H1 (cell line): Measurements from ENCODE around the gene SNX7. TPM values are rescaled to one million over a fixed set of nuclear protein-coding genes. Genes with fewer than 3 reads are reported as not detected.

Experiments used
- CTCF ChIA-PET: fragments of 300-600 bp; sonication (Branson Sonifier 250); formaldehyde crosslinking; loops from one replicate; lab custom pipeline; 2021; ENCODE audit not compliant: partially characterized antibody; lab: Charles Lee
- POLR2A ChIA-PET: fragments of 300-600 bp; sonication (Branson Sonifier 250); formaldehyde crosslinking; loops from one replicate; lab custom pipeline; 2021; ENCODE audit warnings: inconsistent platforms; ENCODE audit not compliant: partially characterized antibody; lab: Charles Lee
- DNase-seq, 2 experiments: peaks; one replicate each; pipeline versions ENCODE4 v3.0.0 to v3.0.0-alpha.2; 2010 to 2022; ENCODE audit warnings: low spot score in 2 of 2, low read depth in 1 of 2, mixed read lengths in 1 of 2
- FAIRE-seq: peaks from 2 replicates; lab custom pipeline; 2011; peaks lifted over from hg19 to GRCh38; lab: Jason Lieb, UNC
- H2AFZ ChIP-seq: 2 replicates; pipeline ENCODE4 v1.8.1; 2012; ENCODE audit warnings: low read length, inconsistent platforms
- H2AK5ac ChIP-seq: 2 replicates; pipeline ENCODE4 v1.6.1; 2013; ENCODE audit warnings: low read depth, low read length
- H2BK120ac ChIP-seq: replicated peaks from 2 replicates; pipeline ENCODE3; 2013; ENCODE audit warnings: low read depth, low read length, inconsistent platforms
- H2BK12ac ChIP-seq: 2 replicates; pipeline ENCODE4 v1.6.1; 2013; ENCODE audit warnings: low read depth, low read length
- H2BK15ac ChIP-seq: 2 replicates; pipeline ENCODE4 v1.6.1; 2013; ENCODE audit warnings: low read length
- H2BK20ac ChIP-seq: 2 replicates; pipeline ENCODE4 v1.6.1; 2013; ENCODE audit warnings: low read length
- H2BK5ac ChIP-seq: 2 replicates; pipeline ENCODE4 v1.6.1; 2013; ENCODE audit warnings: low read depth, low read length
- H3K14ac ChIP-seq: 2 replicates; pipeline ENCODE4 v1.6.1; 2013; ENCODE audit warnings: inconsistent platforms; ENCODE audit not compliant: insufficient read length
- H3K18ac ChIP-seq: 2 replicates; pipeline ENCODE4 v1.6.1; 2013; ENCODE audit warnings: low read length; ENCODE audit errors: extremely low read depth
- H3K23ac ChIP-seq: 2 replicates; pipeline ENCODE4 v1.6.1; 2013; ENCODE audit warnings: inconsistent platforms; ENCODE audit not compliant: insufficient read length
- H3K23me2 ChIP-seq: 2 replicates; pipeline ENCODE4 v1.6.1; 2013; ENCODE audit warnings: low read depth, low read length
- H3K27ac ChIP-seq: 2 replicates; pipeline ENCODE4 v1.6.1; 2011; ENCODE audit warnings: low read depth, low read length, inconsistent platforms
- H3K27me3 ChIP-seq, 4 experiments: replicated peaks in 1 of 4; 1 replicate in 1 of 4; 2 replicates in 3 of 4; pipeline versions ENCODE4 v1.6.1 to v1.8.1; 2011 to 2013; ENCODE audit warnings: low read length in 3 of 4, mild to moderate bottlenecking in 3 of 4, inconsistent platforms in 2 of 4, mixed read lengths in 2 of 4, moderate library complexity in 1 of 4; ENCODE audit not compliant: control insufficient read depth in 3 of 4, insufficient read depth in 3 of 4; ENCODE audit errors: extremely low read depth in 1 of 4
- H3K36me3 ChIP-seq, 4 experiments: 2 replicates each; pipeline versions ENCODE4 v1.6.1 to v1.8.1; 2011 to 2013; ENCODE audit warnings: mild to moderate bottlenecking in 4 of 4, low read length in 3 of 4, moderate library complexity in 2 of 4, control low read depth in 1 of 4, inconsistent platforms in 1 of 4; ENCODE audit not compliant: insufficient read depth in 4 of 4, control insufficient read depth in 2 of 4
- H3K4ac ChIP-seq: replicated peaks from 2 replicates; pipeline ENCODE3; 2013; ENCODE audit warnings: low read length, low read depth, mixed read lengths, inconsistent platforms; ENCODE audit not compliant: insufficient read length
- H3K4me1 ChIP-seq, 4 experiments: replicated peaks in 1 of 4; 1 replicate in 1 of 4; 2 replicates in 3 of 4; pipeline versions ENCODE4 v1.6.1 to v1.8.1; 2011 to 2013; ENCODE audit warnings: low read length in 3 of 4, inconsistent platforms in 2 of 4, mixed read lengths in 1 of 4; ENCODE audit not compliant: insufficient read depth in 4 of 4, control insufficient read depth in 3 of 4
- H3K4me2 ChIP-seq, 2 experiments: 2 replicates each; pipeline versions ENCODE4 v1.6.1 to v1.8.1; 2011 to 2013; ENCODE audit warnings: low read depth in 2 of 2, low read length in 2 of 2, control low read depth in 1 of 2, inconsistent platforms in 1 of 2, mild to moderate bottlenecking in 1 of 2; ENCODE audit not compliant: insufficient read depth in 1 of 2
- H3K4me3 ChIP-seq, 4 experiments: fragments of 200-600, 300-600 bp in 1 of 4; sonication (generic), shearing (Covaris generic), sonication (Bioruptor Twin) in 1 of 4; 2 replicates each; pipeline versions ENCODE4 v1.5.1 to v1.8.1; 2011 to 2016; ENCODE audit warnings: low read length in 4 of 4, low read depth in 3 of 4, control low read depth in 2 of 4, inconsistent platforms in 2 of 4, mild to moderate bottlenecking in 2 of 4, mixed read lengths in 1 of 4, moderate library complexity in 1 of 4; ENCODE audit not compliant: insufficient read depth in 2 of 4; ENCODE audit errors: extremely low read depth in 1 of 4
- H3K56ac ChIP-seq: replicated peaks from 2 replicates; pipeline ENCODE3; 2013; ENCODE audit warnings: low read depth, mild to moderate bottlenecking, mixed read lengths, low read length, inconsistent platforms; ENCODE audit not compliant: insufficient read length
- H3K79me1 ChIP-seq: 2 replicates; pipeline ENCODE4 v1.6.1; 2013; ENCODE audit warnings: low read depth, low read length, control low read depth
- H3K79me2 ChIP-seq, 2 experiments: 2 replicates each; pipeline versions ENCODE4 v1.6.1 to v1.8.1; 2012 to 2013; ENCODE audit warnings: low read length in 2 of 2, mild to moderate bottlenecking in 2 of 2, inconsistent platforms in 1 of 2; ENCODE audit not compliant: insufficient read depth in 2 of 2, control insufficient read depth in 1 of 2
- H3K9ac ChIP-seq, 4 experiments: replicated peaks in 1 of 4; 1 replicate in 1 of 4; 2 replicates in 3 of 4; pipeline versions ENCODE4 v1.6.1 to v1.8.1; 2011 to 2013; ENCODE audit warnings: low read depth in 3 of 4, low read length in 3 of 4, control low read depth in 2 of 4, mild to moderate bottlenecking in 2 of 4, moderate library complexity in 2 of 4, inconsistent platforms in 1 of 4; ENCODE audit errors: extremely low read depth in 1 of 4
- H3K9me3 ChIP-seq, 2 experiments: 2 replicates each; pipeline versions ENCODE4 v1.6.1 to v1.8.1; 2012 to 2013; ENCODE audit warnings: mild to moderate bottlenecking in 2 of 2, moderate library complexity in 2 of 2, control low read depth in 1 of 2, inconsistent platforms in 1 of 2, low read depth in 1 of 2, low read length in 1 of 2, mixed read lengths in 1 of 2; ENCODE audit not compliant: insufficient read depth in 2 of 2
- H4K20me1 ChIP-seq, 2 experiments: replicated peaks in 1 of 2; 2 replicates each; pipeline versions ENCODE3 to v1.8.1; 2011 to 2013; ENCODE audit warnings: inconsistent platforms in 2 of 2, low read length in 2 of 2, mild to moderate bottlenecking in 1 of 2; ENCODE audit not compliant: insufficient read depth in 2 of 2, control insufficient read depth in 1 of 2
- H4K5ac ChIP-seq: 2 replicates; pipeline ENCODE4 v1.6.1; 2013; ENCODE audit warnings: low read length, low read depth, mixed read lengths, inconsistent platforms; ENCODE audit not compliant: insufficient read length
- H4K8ac ChIP-seq: 2 replicates; pipeline ENCODE4 v1.8.0; 2013; ENCODE audit warnings: mild to moderate bottlenecking, moderate library complexity, low read length, inconsistent platforms; ENCODE audit not compliant: insufficient read depth; ENCODE audit errors: extremely low read depth
- H4K91ac ChIP-seq: replicated peaks from 2 replicates; pipeline ENCODE3; 2013; ENCODE audit warnings: low read length, mixed read lengths, inconsistent platforms; ENCODE audit not compliant: insufficient read length
- BRCA1 ChIP-seq: IDR thresholded peaks from 2 replicates; pipeline ENCODE4 v1.6.1; 2012; ENCODE audit warnings: low read depth, low read length, improper control_type of control experiment
- CHD2 ChIP-seq: IDR thresholded peaks from 2 replicates; pipeline ENCODE4 v1.6.1; 2012; ENCODE audit warnings: low read length, improper control_type of control experiment
- EZH2 ChIP-seq: fragments of 200-600 bp; sonication (generic); IDR thresholded peaks from 2 replicates; pipeline ENCODE4 v1.7.1; 2012; ENCODE audit warnings: low read depth, mild to moderate bottlenecking, moderate library complexity, low read length, inconsistent platforms; ENCODE audit not compliant: severe bottlenecking
- HDAC6 ChIP-seq: IDR thresholded peaks from one replicate; pipeline ENCODE4 v1.7.1; 2012; ENCODE audit warnings: low read depth, mild to moderate bottlenecking, inconsistent platforms, low read length, moderate library complexity
- KDM1A ChIP-seq: fragments of 200-600, 300-600 bp; sonication (generic); IDR thresholded peaks from 2 replicates; pipeline ENCODE4 v1.7.1; 2016; ENCODE audit warnings: mild to moderate bottlenecking, low read length, borderline replicate concordance
- PHF8 ChIP-seq: fragments of 200-600 bp; sonication (generic); conservative IDR thresholded peaks from 2 replicates; pipeline ENCODE4 v1.7.1; 2012; ENCODE audit warnings: low read depth, mild to moderate bottlenecking, inconsistent platforms, low read length, moderate library complexity
- POU5F1 ChIP-seq: IDR thresholded peaks from 2 replicates; pipeline ENCODE4 v1.6.1; 2011; ENCODE audit warnings: low read depth, mild to moderate bottlenecking, low read length, moderate library complexity
- RFX5 ChIP-seq: IDR thresholded peaks from 2 replicates; pipeline ENCODE4 v1.6.1; 2011; ENCODE audit warnings: low read depth, low read length, improper control_type of control experiment, borderline replicate concordance
- SIX5 ChIP-seq: IDR thresholded peaks from 2 replicates; pipeline ENCODE4 v1.6.1; 2011; ENCODE audit warnings: mild to moderate bottlenecking, low read depth, low read length
- SP4 ChIP-seq: IDR thresholded peaks from 2 replicates; pipeline ENCODE4 v1.6.1; 2012; ENCODE audit warnings: low read length, inconsistent platforms
- SRF ChIP-seq: IDR thresholded peaks from 2 replicates; pipeline ENCODE4 v1.6.1; 2011; ENCODE audit warnings: mild to moderate bottlenecking, low read depth, low read length, moderate library complexity
- SUZ12 ChIP-seq: fragments of 200-600 bp; sonication (generic); IDR thresholded peaks from 2 replicates; pipeline ENCODE4 v1.6.1; 2012; ENCODE audit warnings: mild to moderate bottlenecking, inconsistent platforms, low read length, moderate library complexity, mixed read lengths
- TCF12 ChIP-seq: IDR thresholded peaks from 2 replicates; pipeline ENCODE4 v1.6.1; 2011; ENCODE audit warnings: low read depth, mild to moderate bottlenecking, low read length
- TEAD4 ChIP-seq: IDR thresholded peaks from 2 replicates; pipeline ENCODE4 v1.6.1; 2012; ENCODE audit warnings: low read depth, low read length, inconsistent platforms, mixed read lengths
- USF2 ChIP-seq: IDR thresholded peaks from 2 replicates; pipeline ENCODE4 v1.6.1; 2011; ENCODE audit warnings: low read length, improper control_type of control experiment
- WGBS, 2 experiments: shearing (Covaris generic) in 1 of 2; methylation state at CpG; one replicate each; pipeline versions ENCODE4 v1.1.6 to v1.1.7; 2013 to 2015; ENCODE audit warnings: low lambda C conversion rate in 2 of 2, mixed read lengths in 2 of 2, inconsistent platforms in 1 of 2, low coverage in 1 of 2, missing lambda C conversion rate in 1 of 2; ENCODE audit not compliant: insufficient replicate concordance in 2 of 2, insufficient coverage in 1 of 2, insufficient read length in 1 of 2; ENCODE audit errors: extremely low coverage in 1 of 2, missing lambda C conversion rate in 1 of 2; 5-methylcytosine and 5-hydroxymethylcytosine counted together
- polyA plus RNA-seq, 7 experiments: library from polyadenylated mRNA; depleted of rRNA in 3 of 7; stranded (reverse) in 5 of 7; unstranded in 2 of 7; fragments of >200 nt in 5 of 7; fragments of 200-250 nt in 2 of 7; gene quantifications; 1 replicate in 5 of 7; 2 replicates in 1 of 7; 4 replicates in 1 of 7; pipeline versions ENCODE4 v1.2.1 to v1.2.3, GENCODE V29; 2011 to 2013; ENCODE audit warnings: missing spikeins in 2 of 7, mixed read lengths in 2 of 7
- total RNA-seq: library from RNA; stranded (reverse); fragmentation: NEBNext Ultra II Directional; extraction: Animal tissue kit (Norgen Biotek cat#: 25700); gene quantifications from 2 replicates; pipeline ENCODE4 v1.2.1, GENCODE V29; 2021

Gene SNX7
- total and polyA plus RNA-seq, 2 of the 8 experiments (the other 6 are each of a cell fraction or from before 2014, with no cell fraction given): 9.2 to 23.8 TPM

GRCh38 chr1:98791498-98791897 is 130.0 kb downstream of the SNX7 start:
- Histone ChIP-seq H3K14ac (no peak overlapping the region), H4K91ac (no peak overlapping the region), H3K9ac (no peak overlapping the region), H2BK120ac (no peak overlapping the region), H3K56ac (no peak overlapping the region), H2AFZ (no peak overlapping the region), H3K18ac (no peak overlapping the region), H2BK20ac (no peak overlapping the region), H3K79me2 (no peaks in the 10 kb centered on the region), H3K36me3 (no peaks in the 10 kb centered on the region), H3K4ac (no peak overlapping the region), H2AK5ac (no peak overlapping the region), H3K27ac (no peak overlapping the region), H3K23ac (no peak overlapping the region), H4K8ac (no peak overlapping the region), H4K5ac (no peak overlapping the region), H3K23me2 (no peaks in the 10 kb centered on the region), H3K4me3 (no peak overlapping the region), H3K4me1 (no peaks in the 10 kb centered on the region), H2BK5ac (no peak overlapping the region), H3K27me3 (no peaks in the 10 kb centered on the region), H2BK15ac (no peak overlapping the region), H2BK12ac (no peak overlapping the region), H3K79me1 (no peaks in the 10 kb centered on the region), H4K20me1 (no peaks in the 10 kb centered on the region), H3K4me2 (no peak overlapping the region), H3K9me3 (no peaks in the 10 kb centered on the region)
- ChIA-PET CTCF (interaction anchor here (0.6 to 2.1 kb wide), 10 partner anchors 31 to 950 kb away, joined by 3 to 5 read pairs (median 4); no protein-coding TSS in a partner anchor), POLR2A (interaction anchor here (0.6 to 0.7 kb wide), 2 partner anchors 10 to 147 kb away, joined by 3 read pairs; no protein-coding TSS in a partner anchor)
- FAIRE-seq (no peak), DNase-seq (no peak)
- WGBS, 2 experiments: 95% methylated on average over 6 of the region's 6 CpGs; no CpG with 5 or more reads in 1 of the 2 experiments
- TF ChIP-seq SP4 (no peak), BRCA1 (no peak), EZH2 (no peak), SRF (no peak), TCF12 (no peak), SIX5 (no peak), USF2 (no peak), KDM1A (no peak), CHD2 (no peak), RFX5 (no peak), TEAD4 (no peak), SUZ12 (no peak), PHF8 (no peak), HDAC6 (no peak), POU5F1 (no peak)
